Measurements from ENCODE around the gene PDHB.
"Not testable (repeated sequence)": the region's sequence is repeated elsewhere in the genome, so short reads cannot be mapped to it uniquely, and the experiment has no call there.

PDHB gene

GRCh38 chr3:58463942-58464271 is 30.3 kb upstream of the PDHB start:
- H3K4me3 ChIP-seq (ENCODE audit: low read depth, low read length): no peak overlapping the region
- no peak for TF ChIP-seq CTCF (IDR thresholded peaks at IDR 0.05; ENCODE audit: control insufficient read depth, extremely low read depth, insufficient read depth)

GRCh38 chr3:58463181-58463941 is 29.7 kb upstream of the PDHB start:
- no peak overlapping the region for H3K4me3 ChIP-seq (ENCODE audit: low read depth, low read length)
- TF ChIP-seq CTCF (IDR thresholded peaks at IDR 0.05; ENCODE audit: control insufficient read depth, extremely low read depth, insufficient read depth): peak; percentile 86
- peak; percentile 26 for DNase-seq (ENCODE audit: low read depth)

More at GRCh38 chr3:58463942-58464271, 30.3 kb upstream of the PDHB start:
- DNase-seq (ENCODE audit: low read depth): no peak

- no peak overlapping the region for H3K4me3 ChIP-seq (ENCODE audit: low read depth, low read length)
- TF ChIP-seq CTCF (IDR thresholded peaks at IDR 0.05; ENCODE audit: control insufficient read depth, extremely low read depth, insufficient read depth): no peak
- no peak for DNase-seq (ENCODE audit: low read depth)
Measured at GRCh38 chr3:58462829-58463180, 29.2 kb upstream of the PDHB start.

- TF ChIP-seq CTCF (IDR thresholded peaks at IDR 0.05; ENCODE audit: control insufficient read depth, extremely low read depth, insufficient read depth): no peak
- H3K4me3 ChIP-seq (ENCODE audit: low read depth, low read length): no peak overlapping the region
- no peak for DNase-seq (ENCODE audit: low read depth)
Measured at GRCh38 chr3:58459160-58459559, 25.5 kb upstream of the PDHB start.

- peak; percentile 56 for DNase-seq (ENCODE audit: low read depth)
- H3K4me3 ChIP-seq (ENCODE audit: low read depth, low read length): no peak overlapping the region
Measured at GRCh38 chr3:58452176-58452575, 18.5 kb upstream of the PDHB start.

GRCh38 chr3:58441514-58442450 is 8.2 kb upstream of the PDHB start:
- no peak overlapping the region for H3K4me3 ChIP-seq (ENCODE audit: low read depth, low read length)
- DNase-seq (ENCODE audit: low read depth): no peak
- no peak for TF ChIP-seq CTCF (IDR thresholded peaks at IDR 0.05; ENCODE audit: control insufficient read depth, extremely low read depth, insufficient read depth)

More at GRCh38 chr3:58452176-58452575, 18.5 kb upstream of the PDHB start:
- TF ChIP-seq CTCF (IDR thresholded peaks at IDR 0.05; ENCODE audit: control insufficient read depth, extremely low read depth, insufficient read depth): no peak

GRCh38 chr3:58440996-58441355 is 7.3 kb upstream of the PDHB start:
- DNase-seq (ENCODE audit: low read depth); H3K4me3 ChIP-seq (ENCODE audit: low read depth, low read length): not testable (repeated sequence)

GRCh38 chr3:58437276-58437675 is 3.6 kb upstream of the PDHB start:
- not testable (repeated sequence) for DNase-seq (ENCODE audit: low read depth); H3K4me3 ChIP-seq (ENCODE audit: low read depth, low read length)
